Measurements from ENCODE around the gene HOXC10.

HOXC10 gene

DNA sequence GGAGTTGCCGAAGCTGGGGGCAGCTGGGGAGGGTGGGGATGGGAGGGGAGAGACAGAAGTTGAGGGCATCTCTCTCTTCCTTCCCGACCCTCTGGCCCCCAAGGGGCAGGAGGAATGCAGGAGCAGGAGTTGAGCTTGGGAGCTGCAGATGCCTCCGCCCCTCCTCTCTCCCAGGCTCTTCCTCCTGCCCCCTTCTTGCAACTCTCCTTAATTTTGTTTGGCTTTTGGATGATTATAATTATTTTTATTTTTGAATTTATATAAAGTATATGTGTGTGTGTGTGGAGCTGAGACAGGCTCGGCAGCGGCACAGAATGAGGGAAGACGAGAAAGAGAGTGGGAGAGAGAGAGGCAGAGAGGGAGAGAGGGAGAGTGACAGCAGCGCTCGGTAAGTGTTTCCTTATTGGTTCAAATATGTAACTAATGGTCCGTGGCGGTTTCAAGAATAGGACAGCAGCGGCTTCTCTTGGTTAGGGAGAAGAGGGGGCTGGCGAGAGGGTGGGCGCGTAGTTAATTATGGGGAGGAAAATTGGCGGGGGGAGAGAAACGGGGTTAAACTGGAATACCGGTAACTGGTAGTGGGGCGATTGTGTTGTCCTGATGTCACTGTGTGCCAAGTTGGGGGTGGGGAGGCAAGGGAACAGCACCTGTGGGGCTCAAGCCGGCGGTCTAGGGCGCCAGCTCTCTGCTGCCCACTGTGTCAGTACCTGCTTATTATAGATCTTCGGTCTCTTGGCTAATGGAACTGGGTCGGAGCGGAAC lies 32.3 kb downstream of the HOXC10 start:
- no peak for DNase-seq

DNA sequence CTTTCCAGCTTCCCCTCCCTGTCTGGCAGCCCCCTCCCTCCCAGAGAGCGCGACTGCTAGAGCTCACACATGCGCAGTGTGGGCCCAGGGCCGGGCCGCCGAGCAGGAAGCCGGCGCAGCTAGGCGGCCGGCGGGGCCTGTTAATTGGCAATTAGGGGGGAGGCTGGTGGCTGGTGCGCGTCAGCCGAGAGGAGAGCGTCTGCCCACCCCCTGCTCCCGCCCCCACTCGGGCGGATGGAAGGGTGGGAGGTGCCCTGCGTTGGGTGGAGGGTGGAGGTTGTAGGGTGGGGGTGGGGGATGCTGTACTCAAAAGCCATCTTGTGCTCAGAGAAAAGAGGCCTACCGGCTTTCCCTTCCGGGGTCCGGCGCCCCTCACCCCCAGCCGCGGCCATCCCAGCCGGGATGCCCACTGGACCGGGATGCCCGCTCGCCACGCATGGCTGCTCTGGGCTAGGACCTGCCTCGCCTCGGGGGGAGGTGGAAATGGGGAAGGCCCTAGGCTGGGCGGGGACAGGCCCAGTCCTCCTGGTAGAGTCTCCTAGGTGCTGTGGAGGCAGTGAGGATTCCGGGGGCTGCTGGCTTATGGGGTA lies 33.0 kb downstream of the HOXC10 start:
- DNase-seq: peak; percentile 72

DNA sequence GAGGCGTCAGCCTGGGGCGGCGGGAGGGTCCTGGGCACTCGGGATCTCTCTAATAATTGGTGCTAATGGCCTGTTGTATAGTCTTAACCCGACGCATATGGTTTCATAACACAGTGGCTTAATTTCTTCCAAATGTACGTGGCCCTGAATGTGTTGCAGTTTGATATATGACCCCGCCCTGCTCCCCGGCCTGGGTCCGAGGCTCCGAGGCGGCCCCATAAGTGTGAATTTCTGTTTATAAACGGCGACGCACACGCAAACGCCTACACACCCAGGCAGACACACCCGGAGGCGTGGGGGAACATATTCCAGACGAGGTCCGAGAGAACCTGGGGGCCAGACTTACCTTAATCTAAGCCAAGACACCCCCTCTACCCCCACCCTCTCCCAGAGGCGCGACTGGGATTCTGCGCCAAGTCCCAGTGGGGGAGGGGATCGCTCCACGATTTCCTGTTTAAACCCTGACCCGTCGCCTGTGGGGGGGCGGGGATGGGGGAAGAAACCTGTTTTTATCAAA lies 33.6 kb downstream of the HOXC10 start:
- no peak for DNase-seq

DNA sequence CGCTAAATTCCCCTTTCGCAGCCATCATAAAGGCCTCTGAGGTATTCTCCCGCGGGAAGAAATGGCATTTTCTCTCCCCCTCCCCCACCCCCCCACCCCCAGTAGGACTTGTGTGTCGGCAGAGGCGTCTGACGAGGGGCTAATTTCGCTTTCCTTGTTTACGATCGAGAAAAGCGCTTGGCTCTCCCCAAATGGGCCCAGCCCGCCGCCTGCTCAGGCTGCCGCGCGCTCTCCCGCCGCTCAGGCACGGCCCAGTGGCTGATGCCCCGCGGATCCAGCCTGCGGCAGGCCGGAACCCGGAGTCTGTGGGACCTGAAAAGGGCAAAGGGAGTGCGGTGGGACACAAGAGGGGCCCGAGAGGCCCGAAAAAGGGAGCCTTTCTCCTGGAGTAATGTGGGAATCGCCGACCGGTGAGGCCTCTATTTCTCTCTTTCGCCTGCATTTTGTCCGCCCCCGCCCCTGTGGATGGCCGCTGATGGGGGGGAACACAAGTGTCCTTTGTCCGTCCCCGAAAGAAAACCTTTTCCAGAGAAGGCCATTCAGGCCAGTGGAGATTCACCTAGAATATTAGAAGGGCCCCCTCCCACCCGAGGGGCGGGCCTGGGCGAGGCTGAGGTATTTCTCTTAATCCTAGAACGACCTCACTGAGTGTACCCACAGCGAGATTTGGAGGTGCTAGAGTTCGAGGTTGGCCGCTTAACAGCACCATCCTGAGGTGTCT lies 34.3 kb downstream of the HOXC10 start:
- no peak for DNase-seq

DNA sequence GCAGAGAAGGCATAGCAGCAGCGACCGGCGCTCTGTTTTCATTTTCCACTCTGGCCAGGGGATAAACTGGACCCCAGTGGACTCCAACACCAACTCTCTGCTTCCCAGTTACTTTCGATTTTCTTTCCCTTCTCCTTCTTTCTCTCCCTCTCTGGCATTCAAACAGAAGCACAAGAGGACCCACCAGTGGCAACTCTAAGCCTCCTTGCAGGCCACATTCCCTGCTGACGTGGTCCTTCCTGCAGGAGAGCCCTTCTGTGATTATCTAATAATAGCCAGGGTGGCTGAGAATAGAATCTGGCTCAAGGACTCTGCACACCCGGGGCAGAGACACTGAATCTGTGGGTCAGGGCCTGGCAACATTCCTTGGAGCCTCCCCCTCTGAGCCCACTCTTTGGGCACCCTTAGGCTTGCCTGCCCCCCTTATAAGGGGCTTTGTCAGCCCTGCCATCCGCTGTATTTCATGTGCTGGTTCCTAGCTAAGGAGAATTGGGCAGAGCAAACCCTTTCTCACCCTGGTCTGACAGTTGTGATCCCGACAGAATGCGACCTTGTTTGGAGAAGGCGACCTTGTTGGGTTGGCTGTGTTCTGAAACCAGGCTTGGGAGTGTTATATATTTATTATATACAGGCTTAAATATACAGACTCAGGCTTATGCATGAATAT lies 35.1 kb downstream of the HOXC10 start:
- DNase-seq: no peak

DNA sequence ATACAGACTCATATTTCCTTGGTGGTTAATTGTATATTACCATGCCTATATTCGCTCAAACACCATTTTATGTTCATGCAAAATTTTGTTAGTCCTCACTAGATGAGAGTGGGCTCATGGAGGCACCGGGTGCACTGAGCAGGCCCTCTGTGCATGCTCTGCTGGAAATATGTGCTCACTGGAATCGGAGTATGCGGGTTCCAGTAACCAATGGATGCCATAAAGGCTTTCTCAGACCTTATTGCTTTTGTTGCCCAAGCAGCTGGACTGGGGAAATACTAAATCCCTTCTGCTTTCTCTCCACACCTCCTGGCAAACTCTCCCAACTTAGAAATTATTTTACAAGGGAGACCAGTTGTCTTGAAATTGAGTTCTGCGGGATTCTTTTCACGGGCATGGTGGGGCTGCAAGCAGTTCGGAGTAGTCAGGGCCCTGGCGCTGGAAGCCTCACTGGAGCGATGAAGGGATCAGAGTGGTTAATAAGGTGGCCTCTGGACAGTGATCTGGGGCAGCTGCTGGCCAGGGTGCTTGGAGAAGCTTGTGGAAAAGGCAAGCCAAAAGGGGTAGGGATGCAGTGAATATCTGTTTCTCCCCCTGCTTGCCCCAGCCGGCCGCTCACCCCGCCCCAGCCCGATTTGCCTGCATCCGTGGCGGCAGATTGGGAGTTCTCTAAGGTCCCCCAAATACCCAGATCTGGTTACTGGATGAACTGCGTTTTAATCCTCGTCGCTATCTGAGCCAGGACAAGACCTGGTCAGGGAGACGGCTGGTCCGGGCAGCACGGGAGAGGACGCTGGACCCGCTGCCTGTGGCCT lies 35.9 kb downstream of the HOXC10 start:
- no peak for DNase-seq

DNA sequence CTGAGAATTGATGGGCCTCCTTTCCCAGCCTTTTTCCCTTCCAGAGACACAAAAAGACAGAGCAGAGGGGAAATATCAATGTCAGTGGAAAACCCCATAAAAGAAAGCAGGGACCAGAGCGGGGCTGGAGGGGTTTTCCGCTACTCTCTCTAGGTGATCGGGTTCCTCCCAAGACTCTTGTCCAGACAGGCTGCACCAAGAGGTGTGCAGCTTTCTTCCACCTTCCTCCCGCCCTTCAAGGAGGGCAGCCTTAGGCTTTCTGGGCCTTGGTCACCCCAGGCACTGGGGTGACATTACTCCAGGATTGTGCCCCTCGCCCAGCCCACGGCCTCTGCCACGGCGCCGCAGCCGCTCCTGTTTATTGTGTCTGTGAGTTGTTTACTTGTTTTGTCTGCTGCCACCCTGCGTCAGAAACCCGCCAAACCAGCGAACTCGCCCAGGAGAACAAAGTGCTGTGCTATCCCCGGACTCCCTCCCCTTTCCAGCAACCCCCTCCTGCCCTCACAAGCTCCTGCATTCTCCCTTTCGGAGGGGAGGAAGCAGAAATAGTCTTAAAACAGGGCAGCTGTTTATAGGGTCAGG lies 36.6 kb downstream of the HOXC10 start:
- no peak for DNase-seq

DNA sequence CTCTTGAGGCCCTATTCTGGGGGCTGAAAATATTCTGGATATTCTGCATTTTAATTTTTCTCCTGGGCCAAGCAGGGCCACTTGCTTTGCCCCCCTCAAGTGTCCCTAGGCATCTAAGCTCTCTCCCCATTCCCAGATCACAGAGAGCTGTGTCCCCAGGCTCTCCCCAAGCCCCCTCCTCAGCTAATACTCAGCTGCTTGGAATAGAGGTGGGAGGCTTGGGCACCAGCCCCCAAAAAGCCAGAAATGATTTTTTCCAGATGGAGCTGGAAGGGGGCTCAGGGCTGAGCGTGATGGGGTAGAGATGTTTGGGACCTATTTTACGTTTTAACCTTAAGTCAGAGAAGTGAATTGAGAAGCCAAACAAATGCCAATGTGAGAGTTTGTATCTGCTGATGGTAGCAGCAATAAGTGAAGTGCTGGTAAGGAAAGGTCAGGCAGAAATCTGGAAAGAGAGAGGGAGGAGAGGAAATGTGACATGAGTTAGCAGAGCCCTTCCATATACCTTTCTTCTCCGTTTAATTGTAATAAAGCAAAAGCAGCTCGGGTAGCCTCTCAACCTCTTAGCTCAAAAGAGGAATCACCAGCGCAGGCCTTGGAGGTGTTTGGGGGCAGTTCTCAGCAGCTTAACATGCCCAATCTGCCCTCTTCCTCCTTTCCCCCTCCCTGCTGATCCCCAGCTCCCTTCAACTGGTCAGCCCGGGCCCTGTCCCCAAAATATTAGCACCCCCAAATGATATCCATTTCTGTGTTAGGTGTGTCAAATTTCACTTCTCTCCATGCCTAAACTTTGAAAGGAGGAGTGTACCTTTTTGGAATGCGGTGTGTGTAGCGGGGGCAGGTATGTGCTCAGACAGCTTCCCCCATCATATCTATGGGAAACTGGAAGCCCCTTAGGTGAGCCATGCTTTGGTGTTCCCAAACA lies 38.3 kb downstream of the HOXC10 start:
- DNase-seq: no peak

DNA sequence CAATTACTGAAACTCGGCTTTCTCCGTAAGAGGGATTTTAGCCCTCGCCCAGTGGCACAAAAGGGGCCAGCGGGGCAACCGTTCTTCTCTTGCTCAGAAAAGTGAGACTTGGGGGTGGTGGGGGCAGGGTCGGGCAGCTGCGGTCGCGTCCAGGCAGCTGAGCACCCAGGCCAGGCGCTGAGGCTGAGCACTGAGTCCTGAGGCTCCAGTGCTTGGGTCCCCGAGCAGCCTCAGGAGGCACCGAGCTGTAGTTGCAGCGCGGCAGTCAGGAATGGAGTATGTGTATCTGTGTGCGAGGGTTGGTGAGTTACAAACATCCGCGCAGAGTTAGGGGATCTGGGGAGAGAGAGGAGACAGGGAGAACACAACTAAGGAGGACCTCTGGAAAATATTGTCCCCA lies 39.2 kb downstream of the HOXC10 start:
- no peak for DNase-seq

DNA sequence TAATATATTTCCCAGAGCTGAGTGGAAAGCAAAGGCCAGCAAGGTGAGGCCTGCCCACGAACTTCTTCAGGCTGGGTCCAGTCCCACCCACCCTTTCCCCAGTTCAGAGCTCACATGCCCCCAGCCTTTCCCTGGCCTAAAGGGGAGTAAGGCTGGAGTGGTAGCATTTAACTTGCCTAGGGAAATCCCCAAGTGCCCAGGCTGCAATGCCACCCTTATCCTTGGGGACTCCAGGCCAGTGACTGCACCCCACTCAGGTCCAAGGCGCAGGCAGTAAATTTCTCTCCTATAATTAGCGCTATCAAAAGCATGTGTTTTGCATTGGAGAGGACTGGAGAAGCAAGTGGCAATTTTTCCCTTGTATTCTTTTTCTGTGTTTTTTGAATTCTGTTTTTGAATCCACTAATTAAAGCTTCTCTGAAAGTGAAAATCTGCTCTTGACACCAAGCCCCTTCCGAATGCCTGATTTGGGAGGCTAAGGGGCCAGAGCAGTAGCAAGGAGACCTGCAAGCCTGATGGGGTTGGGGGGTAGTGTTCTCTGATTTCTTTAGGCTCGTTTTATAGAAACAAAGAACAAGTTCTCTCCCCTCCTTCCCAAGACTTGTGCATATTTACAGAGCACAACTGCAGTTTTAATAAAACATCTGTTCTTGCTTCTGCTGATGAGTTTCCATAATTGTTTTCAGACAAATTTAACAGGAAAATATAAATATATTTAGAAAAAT lies 39.8 kb downstream of the HOXC10 start:
- no peak for DNase-seq

DNA sequence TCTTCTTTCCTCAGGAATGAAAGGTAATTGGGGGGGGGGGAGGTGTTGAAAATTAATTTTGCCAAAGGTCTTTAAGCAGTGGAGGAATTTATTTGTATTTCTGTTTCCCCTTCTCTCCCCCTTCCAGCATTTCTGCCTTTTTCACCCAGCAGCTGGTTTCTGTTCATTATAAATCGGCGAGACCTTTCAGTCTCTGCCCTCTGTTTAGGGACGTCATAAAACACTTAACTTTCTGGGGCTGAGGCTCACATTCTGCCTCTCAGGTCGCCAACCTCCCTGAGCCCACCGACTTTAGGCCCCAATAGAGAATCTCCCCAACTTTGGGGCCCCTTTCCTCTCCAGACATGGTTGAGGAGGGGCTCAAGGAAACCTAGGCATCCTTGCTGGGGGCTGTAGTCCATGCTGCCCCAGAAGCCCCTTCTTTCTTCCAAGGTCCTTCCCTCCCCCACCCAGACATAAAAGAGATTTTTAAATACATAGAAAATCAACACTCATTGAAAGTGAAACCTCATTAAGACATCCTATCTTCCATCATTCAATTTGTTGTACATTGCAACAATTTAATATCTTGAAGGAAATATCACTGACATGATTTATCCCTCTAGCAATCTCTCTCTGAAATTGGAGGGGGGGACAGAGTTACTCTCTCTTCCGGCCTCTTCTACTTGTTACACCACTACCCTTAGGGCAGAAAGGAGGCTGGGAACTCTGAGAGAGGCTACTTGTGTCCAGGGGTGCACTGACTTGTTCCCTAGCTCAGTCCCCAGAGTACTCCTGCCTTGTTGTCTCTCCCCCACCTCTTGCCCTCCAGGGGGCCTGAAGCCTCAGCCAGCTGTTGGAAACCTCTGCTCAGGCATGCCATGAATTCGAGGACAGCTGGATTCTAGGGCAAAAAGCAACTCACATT lies 40.8 kb downstream of the HOXC10 start:
- no peak for DNase-seq

DNA sequence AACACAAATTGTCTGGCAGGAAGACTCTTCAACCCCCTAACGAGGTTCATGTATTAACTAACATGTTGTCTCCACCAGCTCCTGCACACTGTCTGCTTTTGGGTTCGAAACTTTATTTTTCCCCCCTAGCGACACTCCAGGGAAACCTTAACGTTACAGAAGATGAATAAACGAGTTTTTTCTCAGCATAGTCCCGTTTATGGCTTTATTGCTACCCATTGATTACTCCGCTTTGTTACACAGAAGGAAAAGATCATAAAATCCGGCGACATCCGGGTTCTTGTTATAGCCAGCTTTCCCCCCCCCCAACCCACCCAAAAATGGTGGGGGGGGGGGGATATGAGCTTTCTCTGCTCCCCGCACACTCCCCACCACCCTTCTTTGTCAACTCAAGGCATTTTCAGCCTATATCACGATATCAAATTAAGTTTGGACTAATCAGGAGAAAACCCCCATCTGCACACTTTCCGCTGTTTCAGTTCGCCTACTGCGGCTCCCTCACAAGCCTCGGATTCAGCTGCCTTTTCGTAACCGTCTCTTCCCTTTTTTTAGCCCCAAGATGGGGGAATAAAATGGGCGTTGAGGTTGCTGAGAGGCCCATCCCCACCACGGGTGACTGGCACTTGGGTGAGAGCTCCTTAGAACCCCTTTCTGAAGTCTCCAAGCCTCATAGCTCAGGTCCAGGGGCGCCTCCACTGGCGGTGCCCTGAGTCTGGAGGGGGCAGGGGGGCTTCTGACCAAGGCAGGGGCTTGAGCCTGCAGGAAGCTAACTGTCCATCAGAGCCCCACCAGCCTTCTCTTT lies 41.9 kb downstream of the HOXC10 start:
- DNase-seq: no peak

DNA sequence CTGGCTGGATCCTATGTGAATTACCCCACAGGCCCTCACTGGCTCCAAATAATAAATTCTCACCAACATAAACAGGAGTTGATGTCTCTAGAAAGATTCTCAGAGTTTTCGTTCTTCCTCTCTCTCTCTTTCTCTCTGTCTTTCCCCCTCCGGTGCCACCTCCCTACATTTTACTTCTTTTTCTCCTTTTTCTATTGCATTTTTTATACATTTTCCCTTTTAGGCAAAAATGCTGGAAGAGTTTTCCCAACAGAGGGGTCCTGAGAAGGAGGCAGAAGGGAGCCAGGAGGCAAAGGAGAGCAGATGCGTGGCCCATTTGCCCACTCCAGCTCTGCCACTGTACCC lies 42.5 kb downstream of the HOXC10 start:
- no peak for DNase-seq

DNA sequence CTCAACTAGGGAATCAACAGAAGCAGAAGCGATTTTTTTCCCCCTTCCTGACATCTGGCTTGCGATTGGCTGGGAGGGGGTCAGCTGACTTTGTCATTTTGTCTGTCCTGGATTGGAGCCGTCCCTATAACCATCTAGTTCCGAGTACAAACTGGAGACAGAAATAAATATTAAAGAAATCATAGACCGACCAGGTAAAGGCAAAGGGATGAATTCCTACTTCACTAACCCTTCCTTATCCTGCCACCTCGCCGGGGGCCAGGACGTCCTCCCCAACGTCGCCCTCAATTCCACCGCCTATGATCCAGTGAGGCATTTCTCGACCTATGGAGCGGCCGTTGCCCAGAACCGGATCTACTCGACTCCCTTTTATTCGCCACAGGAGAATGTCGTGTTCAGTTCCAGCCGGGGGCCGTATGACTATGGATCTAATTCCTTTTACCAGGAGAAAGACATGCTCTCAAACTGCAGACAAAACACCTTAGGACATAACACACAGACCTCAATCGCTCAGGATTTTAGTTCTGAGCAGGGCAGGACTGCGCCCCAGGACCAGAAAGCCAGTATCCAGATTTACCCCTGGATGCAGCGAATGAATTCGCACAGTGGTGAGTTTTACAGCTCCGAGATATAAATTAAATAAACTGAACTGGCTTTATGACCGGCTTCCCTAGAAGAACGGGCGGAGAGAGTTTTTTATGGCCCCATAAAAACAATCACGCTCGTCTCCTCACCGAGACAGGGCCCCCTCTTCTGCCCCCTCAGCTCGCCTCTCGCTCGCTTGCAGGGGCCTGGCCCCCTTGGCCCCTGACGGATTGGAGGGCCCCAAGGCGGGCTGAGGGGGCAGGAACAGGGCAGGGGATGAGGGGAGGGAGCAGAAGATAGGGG lies 43.6 kb downstream of the HOXC10 start, which contains the start of gene HOXC6:
Gene HOXC6 (plus strand): TSS at position 127 of the 888 bp plus-strand sequence. CDS start 82 bp downstream, at position 209.
- DNase-seq: no peak

DNA sequence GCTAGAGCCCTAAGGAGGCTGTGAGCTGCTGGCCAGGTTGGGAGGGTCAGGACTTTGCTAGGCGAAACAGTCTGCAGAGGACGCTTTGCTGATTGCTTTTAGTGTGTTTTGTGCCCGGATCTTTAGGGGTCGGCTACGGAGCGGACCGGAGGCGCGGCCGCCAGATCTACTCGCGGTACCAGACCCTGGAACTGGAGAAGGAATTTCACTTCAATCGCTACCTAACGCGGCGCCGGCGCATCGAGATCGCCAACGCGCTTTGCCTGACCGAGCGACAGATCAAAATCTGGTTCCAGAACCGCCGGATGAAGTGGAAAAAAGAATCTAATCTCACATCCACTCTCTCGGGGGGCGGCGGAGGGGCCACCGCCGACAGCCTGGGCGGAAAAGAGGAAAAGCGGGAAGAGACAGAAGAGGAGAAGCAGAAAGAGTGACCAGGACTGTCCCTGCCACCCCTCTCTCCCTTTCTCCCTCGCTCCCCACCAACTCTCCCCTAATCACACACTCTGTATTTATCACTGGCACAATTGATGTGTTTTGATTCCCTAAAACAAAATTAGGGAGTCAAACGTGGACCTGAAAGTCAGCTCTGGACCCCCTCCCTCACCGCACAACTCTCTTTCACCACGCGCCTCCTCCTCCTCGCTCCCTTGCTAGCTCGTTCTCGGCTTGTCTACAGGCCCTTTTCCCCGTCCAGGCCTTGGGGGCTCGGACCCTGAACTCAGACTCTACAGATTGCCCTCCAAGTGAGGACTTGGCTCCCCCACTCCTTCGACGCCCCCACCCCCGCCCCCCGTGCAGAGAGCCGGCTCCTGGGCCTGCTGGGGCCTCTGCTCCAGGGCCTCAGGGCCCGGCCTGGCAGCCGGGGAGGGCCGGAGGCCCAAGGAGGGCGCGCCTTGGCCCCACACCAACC lies 44.8 kb downstream of the HOXC10 start:
- no peak for DNase-seq

DNA sequence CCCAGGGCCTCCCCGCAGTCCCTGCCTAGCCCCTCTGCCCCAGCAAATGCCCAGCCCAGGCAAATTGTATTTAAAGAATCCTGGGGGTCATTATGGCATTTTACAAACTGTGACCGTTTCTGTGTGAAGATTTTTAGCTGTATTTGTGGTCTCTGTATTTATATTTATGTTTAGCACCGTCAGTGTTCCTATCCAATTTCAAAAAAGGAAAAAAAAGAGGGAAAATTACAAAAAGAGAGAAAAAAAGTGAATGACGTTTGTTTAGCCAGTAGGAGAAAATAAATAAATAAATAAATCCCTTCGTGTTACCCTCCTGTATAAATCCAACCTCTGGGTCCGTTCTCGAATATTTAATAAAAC lies 45.5 kb downstream of the HOXC10 start:
- no peak for DNase-seq

All from stimulated activated CD4-positive, alpha-beta T cell treated with anti-CD3 and anti-CD28 coated beads, Interleukin-4, amount 100 ng/mL, for 1 hour (primary cell).